ENCODE data around the gene AGPAT1.

GRCh38 chr6:32139590-32139989 is 36.3 kb downstream of the AGPAT1 start:
- TF ChIP-seq POLR2A (IDR thresholded peaks at IDR 0.05; ENCODE audit: low read depth, low read length) (no peak), TAF1 (IDR thresholded peaks at IDR 0.05; ENCODE audit: borderline replicate concordance, low read depth, low read length) (no peak)

All from GM12892 (cell line).